ENCODE data around the gene LGALSL.

LGALSL gene

GRCh38 chr2:64453770-64454385, at the start of gene LGALSL:
Gene LGALSL, plus strand, starts transcription at chr2:64454162. Its CDS starts 384 bp downstream, at chr2:64454546.
- no peak for DNase-seq (ENCODE audit: low read depth)

DNA sequence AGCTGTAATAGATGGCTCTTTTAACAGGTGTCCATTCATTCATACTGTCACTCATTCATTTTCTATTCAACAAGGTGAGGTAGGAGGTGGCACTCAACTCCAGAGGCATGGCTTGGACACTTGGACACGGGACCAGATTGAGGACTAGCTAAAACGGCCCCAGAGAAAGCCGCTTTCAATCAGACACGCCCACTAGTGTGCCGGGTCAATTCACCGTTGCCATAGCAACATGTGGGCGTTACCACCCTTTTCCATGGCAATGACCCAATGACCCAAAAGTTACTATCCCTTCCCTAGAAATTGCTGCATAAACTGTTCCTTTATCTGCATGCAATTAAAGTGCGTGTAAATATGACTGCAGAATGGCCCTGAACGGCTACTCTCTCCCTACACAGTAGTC, 49.2 kb upstream of the LGALSL start:
- DNase-seq (ENCODE audit: low read depth) = no peak

DNA sequence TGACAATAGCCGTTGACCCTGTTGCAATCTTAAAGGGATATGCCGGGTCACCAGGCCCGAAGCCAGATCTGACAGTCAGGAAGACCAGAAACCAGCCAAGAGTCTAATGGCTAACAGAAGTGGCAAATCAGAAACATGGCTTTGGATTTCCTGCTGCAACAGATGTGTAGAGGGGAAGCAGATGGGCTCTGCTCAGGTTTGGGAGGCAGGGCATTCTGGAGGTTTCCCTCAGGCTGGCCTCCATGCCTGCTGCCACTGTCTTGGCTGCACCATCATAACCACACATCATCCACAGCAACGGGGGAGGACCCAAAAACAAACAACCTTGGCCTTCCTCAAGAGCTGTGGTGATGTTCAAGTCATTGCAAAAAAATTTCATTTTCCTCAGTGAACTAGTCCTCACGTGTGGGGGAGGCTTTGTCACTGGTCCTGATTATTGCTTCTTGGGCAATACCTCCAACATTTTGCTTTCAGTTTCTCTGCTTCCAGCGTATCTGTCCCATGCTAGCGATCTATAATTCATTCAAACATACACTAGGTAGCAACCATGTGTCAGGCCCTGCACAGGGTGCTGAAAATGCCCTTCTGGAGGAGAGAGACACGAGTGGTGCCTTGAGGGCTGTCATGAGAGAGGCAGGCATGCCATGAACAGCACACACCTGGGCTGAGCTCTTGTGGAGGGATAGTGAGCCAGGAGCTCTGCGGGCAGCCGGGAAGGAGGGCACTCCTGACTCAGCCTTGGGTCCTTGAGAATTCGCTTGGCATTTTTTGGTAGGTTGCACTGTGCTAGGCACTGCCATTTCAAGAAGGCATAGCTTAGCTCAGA, 48.2 kb upstream of the LGALSL start:
- DNase-seq (ENCODE audit: low read depth) = no peak

DNA sequence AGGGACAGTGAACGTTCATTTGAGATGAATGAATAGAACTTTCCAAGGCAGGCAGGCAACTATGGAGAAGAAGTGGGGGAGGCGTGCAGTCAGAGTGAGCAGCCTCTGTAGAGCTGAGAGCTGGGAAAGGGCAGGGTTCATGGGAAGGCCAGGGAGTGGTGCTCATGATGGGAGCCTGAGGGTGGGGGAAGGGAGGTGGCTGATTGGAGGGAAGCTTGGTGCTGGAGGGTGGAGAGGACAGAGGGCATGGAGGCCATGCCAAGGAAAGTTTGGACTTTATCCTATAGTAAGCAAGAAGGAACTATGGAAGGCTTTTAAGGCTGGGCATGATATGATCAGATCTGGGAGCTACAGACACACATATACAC, 47.6 kb upstream of the LGALSL start:
- DNase-seq (ENCODE audit: low read depth) = no peak

DNA sequence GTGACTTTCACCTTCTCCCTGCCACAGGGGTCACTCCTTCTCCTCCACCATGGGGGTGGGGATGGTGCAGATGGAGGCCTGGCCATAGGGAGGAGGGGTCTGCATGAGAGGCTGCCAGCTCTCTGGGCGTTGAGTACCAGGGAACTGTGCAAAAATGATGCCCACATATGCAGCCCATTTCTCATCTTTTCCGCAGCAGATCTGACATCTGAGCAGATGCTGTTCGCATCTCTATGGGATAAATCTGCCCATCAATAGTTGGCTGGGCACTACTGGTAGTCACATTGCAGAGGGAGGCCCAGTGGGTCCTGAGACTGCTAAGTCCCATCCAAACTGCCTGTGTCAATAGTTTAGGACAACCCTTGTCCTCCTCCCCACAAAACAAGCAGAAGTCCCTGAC, 45.9 kb upstream of the LGALSL start:
- DNase-seq (ENCODE audit: low read depth) = no peak

DNA sequence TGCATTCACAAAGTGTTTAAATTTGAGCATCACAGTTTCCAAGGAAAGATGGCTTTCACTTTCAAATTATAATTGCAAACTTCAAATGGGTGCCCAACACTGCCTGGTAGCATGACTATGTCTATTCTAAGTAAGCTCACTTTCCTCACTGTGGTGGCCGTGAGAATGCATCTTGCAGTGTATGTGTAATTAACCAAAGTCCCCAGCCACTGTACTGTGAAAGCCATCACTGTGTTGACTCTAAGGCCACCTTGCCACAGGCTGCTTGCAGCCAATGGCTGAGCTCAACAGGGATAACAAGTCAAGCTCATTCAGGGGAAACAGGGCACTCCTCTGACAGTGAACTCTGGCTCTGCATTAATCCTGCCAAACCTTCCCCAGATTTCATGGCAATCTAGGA, 43.3 kb upstream of the LGALSL start:
- DNase-seq (ENCODE audit: low read depth) = no peak

DNA sequence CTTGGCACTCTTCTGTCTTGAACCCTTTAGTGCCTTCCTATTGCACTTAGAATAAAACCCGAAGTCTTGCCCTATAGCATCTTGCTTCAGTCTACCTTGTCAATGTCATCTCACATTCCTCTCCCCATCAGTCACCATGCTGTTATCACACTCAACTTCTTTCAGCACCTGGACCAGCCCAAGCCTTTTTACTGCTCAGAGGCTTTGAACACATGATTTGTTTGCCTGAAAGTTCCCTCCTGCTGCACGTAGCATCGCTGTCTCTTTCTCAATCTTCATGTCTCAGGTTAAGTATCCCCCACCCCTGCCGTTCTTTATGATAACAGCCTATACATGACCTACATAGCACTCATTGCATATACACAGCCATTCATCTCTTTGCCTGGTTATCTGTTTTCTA, 41.3 kb upstream of the LGALSL start:
- no peak for DNase-seq (ENCODE audit: low read depth)

DNA sequence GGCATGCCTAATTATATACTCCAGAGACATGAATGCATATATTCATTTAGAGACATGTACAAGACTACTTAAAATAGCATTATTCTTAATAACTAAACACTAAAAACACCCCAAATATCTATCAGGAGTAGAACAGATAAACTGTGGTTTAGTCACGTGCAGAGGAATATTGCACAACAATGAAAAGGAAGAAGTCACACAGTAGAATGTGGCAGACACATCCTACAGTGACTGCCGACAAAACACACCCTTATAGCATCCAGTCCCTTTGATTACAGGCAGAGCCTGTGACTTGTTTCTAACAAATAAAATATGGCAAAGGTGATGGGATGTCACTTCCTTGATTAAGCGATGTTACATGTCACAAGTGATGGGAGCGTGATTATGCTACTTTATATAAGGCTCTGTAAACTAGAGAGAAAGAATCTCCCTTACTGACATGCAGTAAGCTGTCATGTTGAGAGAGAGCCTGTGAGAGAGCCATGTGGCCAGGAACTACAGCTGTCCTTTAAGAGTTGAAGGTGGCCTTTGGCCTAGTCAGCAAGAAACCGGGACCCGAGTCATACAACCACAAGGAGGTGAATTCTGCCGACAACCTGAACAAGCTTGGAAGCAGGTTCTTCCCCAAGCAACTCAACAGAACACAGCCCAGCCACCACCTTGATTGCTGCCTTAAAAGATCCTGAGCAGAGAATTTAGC, 39.1 kb upstream of the LGALSL start:
- no peak for DNase-seq (ENCODE audit: low read depth)

DNA sequence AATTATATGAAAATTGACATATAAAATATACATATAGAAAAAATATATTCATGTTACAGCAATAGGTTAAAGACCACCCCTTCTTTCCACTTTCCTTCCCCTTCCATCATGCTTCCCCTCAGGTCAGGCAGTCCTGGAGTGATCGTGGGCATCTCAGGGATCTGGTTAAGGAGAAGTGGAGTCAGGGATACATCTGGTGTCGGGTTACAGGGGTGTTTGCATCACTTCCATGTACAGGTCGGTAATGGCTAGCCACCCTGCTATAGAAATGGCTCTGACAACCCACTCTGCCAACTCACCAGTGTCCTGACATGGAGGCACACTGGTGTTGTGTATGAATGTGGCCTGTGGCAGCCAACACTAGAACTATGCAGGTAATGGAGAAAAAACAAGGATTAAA, 36.3 kb upstream of the LGALSL start:
- no peak for DNase-seq (ENCODE audit: low read depth)

DNA sequence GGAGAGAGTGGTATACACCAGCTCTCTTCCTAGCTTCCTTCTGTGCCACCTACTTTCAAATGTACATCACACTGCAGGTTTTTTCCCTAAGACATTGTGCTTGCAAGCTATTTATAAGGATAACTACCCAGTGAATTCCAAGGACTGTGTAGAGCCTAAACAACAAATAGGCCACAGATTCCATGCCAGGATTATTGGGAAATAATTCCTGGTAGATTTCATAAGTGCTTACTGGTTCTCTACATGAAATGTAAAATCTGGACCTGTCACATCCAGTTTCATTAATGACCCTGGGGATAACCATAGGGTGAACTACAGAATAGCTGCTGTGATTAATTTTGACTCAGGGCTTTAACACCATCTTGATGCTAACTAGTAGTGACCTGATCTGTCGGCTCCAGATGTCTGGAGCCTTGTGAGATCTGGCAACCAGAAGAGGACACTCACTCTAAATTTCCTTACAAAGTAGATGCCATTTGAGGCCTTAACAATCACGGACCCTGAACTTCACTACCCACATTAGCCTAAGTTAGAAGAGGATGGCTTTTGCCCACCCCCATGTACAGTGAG, 34.3 kb upstream of the LGALSL start:
- no peak for DNase-seq (ENCODE audit: low read depth)

DNA sequence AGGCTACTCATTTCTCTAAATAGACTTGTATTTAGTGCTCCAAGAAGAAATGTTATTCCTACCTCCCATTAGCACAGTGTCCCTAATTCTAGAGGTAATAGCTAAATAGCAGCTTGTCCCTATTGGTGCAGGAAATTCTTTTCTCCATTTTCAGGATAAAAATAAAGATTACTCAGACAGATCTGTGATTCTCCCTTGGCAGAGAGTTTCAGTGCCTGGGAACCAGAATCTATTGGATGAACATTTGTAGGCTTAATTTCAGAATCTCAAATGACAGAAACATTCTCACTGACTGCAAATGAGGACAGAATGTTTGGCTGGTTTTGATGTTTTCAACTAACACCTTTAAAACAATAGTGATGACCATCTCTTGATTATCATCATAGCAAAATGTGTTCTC, 33.3 kb upstream of the LGALSL start:
- no peak for DNase-seq (ENCODE audit: low read depth)

DNA sequence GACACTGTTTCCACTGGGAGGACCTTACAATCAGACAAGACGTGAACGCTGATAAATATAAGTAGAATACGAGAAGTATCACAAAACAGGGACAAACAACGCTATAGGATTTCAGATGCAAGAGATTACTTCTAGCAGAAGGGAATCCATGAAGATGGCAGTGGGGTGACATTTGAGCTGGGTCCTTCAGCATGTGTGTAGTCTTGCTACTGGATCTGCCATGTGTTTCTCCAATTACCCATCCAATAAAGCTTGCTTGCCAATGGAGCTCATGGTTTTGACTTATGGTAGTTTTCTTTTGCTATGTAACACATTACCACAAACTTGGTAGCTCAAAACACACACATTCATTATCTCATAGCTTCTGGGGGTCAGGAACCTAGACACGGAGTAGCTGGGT, 32.8 kb upstream of the LGALSL start:
- DNase-seq (ENCODE audit: low read depth) = no peak

DNA sequence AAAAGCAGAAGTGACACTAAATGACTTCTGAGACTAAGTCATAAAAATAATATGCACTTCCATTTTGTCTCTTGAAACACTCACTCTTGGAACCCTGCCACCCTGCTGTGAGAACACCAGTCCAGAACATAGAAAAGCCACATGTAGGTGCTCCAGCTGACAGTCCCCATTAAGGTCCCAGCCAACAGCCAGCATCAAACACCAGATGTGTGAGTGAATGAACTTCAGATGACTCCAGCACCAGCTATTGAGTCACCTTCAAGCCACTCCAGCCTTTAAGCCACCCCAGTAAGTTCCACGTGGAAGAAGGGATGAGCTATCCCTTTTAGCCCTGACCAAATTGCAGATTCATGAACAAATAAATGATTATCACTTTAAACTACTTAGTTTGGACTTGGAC, 31.5 kb upstream of the LGALSL start:
- DNase-seq (ENCODE audit: low read depth) = no peak

- no peak for DNase-seq (ENCODE audit: low read depth)
Observed at GRCh38 chr2:64423303-64423702, 30.7 kb upstream of the LGALSL start.

DNA sequence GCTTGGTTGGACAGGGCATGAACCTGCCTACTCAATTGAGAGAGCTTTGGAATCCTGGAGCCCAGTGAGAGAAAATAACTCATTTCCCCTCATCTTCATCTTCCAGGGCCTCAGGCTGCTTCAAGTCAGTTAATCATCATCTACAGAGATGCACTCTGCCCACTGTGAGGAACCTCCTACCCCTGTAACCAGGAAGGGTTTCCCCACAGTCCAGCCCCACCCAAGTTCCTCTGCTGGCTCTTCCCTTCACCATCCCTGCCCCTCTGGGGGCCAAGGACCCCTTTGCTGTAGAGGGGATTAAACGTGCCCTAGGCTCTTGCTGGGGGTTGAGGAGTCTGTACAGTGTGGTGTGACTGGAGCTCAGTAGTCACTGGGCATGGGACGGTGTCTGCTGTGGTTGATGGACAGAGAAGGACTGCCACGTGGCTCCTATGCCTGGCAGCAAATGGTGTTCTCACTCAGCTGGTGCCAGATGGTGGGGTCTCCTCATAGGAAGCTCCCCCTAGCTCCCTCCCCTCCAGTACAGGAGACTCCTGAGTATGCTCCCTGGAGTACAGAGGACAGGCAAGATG, 29.5 kb upstream of the LGALSL start:
- no peak for DNase-seq (ENCODE audit: low read depth)

- DNase-seq (ENCODE audit: low read depth) = no peak
Observed at GRCh38 chr2:64426183-64426952, 27.6 kb upstream of the LGALSL start.

DNA sequence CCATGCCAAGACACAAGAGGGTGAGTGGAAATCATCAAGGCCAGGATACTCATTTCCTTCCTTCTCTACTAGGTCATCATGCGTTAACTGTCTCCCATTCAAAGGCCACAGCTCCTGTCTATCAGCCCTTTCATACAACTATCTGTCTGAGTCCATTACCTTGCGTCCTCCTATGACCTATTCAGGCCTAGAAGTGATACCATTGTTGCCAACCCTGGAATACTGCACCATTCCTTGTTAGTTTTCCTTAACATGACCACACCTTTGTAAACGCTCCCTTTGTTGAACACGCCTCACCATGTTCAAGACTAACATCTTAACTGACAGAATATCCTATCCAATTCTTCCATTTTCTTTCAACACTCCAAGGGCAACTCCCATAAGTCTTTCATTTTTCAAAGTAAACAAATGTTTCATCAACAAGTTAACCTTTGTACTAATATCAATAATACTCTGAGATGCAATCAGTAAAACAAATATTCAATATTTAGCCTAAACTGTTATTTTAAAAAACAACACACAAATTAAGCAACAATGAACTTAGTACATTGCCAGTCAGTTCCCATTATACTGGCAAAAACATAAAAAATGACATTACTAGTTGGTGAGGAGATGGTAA, 19.8 kb upstream of the LGALSL start:
- no peak for DNase-seq (ENCODE audit: low read depth)

DNA sequence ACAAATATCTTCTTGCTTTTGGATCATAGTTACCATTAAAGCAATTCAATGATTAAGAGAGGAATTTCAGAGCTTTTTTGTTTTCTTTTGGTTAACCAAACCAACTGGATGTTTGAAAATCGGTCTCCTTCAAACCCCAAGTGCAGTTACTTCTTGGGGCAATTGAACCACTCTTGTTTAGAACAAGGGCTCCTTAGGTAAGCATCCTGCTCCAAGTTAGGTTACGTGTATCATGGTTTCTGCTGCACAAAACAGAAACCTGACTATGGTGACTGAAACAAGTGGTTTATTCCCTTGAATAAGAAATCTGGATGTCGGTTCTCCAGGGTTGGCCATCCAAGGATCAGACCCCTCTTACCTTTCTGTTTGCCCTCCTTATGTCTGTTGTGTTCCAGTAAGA, 16.1 kb upstream of the LGALSL start:
- DNase-seq (ENCODE audit: low read depth) = no peak

DNA sequence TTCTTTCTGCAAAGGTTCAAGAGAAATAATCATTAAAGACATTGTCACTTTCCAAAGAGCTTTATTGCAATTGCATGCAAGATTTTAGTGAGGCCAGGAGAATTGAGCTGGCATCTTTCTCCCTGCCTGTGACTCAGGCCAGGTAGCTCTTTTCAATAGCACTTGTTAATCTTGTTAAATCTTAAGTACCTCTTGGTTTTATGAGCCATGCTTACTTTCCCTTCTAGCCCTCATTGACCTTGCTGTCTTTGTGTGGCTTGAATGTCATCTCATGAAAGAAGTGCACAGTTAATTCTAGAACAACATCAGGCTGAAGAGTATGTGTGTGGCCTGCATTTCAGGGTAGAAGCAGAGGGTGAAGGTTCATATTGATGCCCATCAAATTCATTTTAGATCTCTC, 14.8 kb upstream of the LGALSL start:
- no peak for DNase-seq (ENCODE audit: low read depth)

DNA sequence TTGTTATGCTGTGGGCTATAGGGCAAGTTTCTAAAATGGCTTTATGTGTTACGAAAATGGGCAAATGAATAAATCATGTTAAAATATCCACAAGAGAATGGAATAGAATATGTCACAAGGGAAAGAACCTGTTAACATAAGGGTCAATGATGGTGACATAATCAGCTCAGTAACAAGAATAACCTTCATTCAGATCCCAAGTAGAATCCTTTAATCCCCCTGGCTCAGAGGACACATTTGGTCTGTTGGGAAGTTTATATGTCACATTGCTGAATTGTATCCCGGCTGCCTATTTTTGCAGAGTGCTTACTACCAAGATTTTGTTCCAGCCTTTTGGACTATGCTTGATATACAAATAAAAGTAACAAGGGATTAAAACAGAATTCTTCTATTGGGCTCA, 13.1 kb upstream of the LGALSL start:
- DNase-seq (ENCODE audit: low read depth) = no peak

GRCh38 chr2:64442277-64442676, 11.7 kb upstream of the LGALSL start:
- DNase-seq (ENCODE audit: low read depth) = no peak
